GM12878 (cell line): ENCODE data around the gene GRM6.

ENCODE experiments used
- EZH2 ChIP-seq: IDR thresholded peaks from 2 replicates; pipeline ENCODE4 v1.6.1; 2012; ENCODE audit warnings: low read depth, mild to moderate bottlenecking, control low read depth, inconsistent platforms, low read length, borderline replicate concordance; ENCODE audit not compliant: control insufficient read depth
- SIN3A ChIP-seq: IDR thresholded peaks from 2 replicates; pipeline ENCODE4 v1.6.1; 2012; ENCODE audit warnings: low read depth, low read length, improper control_type of control experiment

DNA sequence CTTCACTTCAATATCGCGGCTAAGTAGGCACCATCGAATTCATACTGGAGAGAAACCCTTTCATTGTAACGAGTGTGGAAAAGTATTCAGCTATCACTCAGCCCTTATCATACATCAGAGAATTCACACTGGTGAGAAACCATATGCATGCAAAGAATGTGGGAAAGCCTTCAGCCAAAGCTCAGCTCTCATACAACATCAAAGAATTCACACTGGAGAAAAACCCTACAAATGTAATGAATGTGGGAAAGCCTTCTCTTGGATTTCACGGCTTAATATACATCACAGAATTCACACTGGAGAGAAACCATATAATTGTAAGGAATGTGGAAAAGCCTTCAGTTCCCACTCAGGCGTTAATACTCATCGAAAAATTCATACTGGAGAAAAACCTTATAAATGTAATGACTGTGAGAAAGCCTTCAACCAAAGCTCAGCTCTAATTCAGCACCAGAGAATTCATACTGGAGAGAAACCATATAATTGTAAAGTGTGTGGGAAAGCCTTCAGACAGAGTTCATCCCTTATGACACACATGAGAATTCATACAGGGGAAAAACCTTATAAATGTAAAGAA, 38.0 kb upstream of the GRM6 start:
- TF ChIP-seq SIN3A (no peak), EZH2 (no peak)
